ENCODE measurements around the gene BANF2.

GRCh38 chr20:17772005-17772343, 72.2 kb downstream of the BANF2 start:
- TF ChIP-seq, protein P1, sequence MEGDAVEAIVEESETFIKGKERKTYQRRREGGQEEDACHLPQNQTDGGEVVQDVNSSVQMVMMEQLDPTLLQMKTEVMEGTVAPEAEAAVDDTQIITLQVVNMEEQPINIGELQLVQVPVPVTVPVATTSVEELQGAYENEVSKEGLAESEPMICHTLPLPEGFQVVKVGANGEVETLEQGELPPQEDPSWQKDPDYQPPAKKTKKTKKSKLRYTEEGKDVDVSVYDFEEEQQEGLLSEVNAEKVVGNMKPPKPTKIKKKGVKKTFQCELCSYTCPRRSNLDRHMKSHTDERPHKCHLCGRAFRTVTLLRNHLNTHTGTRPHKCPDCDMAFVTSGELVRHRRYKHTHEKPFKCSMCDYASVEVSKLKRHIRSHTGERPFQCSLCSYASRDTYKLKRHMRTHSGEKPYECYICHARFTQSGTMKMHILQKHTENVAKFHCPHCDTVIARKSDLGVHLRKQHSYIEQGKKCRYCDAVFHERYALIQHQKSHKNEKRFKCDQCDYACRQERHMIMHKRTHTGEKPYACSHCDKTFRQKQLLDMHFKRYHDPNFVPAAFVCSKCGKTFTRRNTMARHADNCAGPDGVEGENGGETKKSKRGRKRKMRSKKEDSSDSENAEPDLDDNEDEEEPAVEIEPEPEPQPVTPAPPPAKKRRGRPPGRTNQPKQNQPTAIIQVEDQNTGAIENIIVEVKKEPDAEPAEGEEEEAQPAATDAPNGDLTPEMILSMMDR (IDR thresholded peaks at IDR 0.05): no peak
- no peak for TF ChIP-seq MXI1 (IDR thresholded peaks at IDR 0.05; ENCODE audit: low read depth, low read length)
- TF ChIP-seq JUND (IDR thresholded peaks at IDR 0.05): no peak
- TF ChIP-seq FOXM1 (IDR thresholded peaks at IDR 0.05; ENCODE audit: low read depth): no peak
- TF ChIP-seq RFX5 (IDR thresholded peaks at IDR 0.05; ENCODE audit: low read length): no peak
